CD4-positive, alpha-beta memory T cell (primary cell): ENCODE measurements around the gene MOSPD2. TPM values are rescaled to one million over a fixed set of nuclear protein-coding genes. Genes with fewer than 3 reads are reported as not detected.

ENCODE experiments used
- CTCF ChIA-PET: fragments of 350-600 bp; sonication (Branson Sonifier 250); formaldehyde crosslinking; loops from one replicate; lab custom pipeline; 2021; ENCODE audit warnings: inconsistent platforms; ENCODE audit not compliant: partially characterized antibody; lab: Charles Lee
- POLR2A ChIA-PET: fragments of 350-600 bp; sonication (Branson Sonifier 250); formaldehyde crosslinking; loops from one replicate; lab custom pipeline; 2021; ENCODE audit not compliant: partially characterized antibody; lab: Charles Lee
- DNase-seq, 5 donors: peaks; one replicate each; pipeline versions ENCODE4 v3.0.0 to v3.0.0-alpha.2; 2020 to 2022; ENCODE audit warnings: mixed read lengths in 1 of 5
- H3K27ac ChIP-seq: one replicate; pipeline ENCODE4 v1.7.0; 2013; ENCODE audit warnings: low read depth, low read length
- H3K27me3 ChIP-seq: 2 replicates; pipeline ENCODE4 v1.7.0; 2013; ENCODE audit warnings: mild to moderate bottlenecking, low read length, moderate library complexity; ENCODE audit not compliant: insufficient read depth
- H3K36me3 ChIP-seq: 2 replicates; pipeline ENCODE4 v1.7.0; 2013; ENCODE audit warnings: mild to moderate bottlenecking, low read length, moderate library complexity; ENCODE audit not compliant: insufficient read depth
- H3K4me1 ChIP-seq: 2 replicates; pipeline ENCODE4 v1.7.0; 2013; ENCODE audit warnings: mild to moderate bottlenecking, low read length, moderate library complexity; ENCODE audit not compliant: insufficient read depth
- H3K4me3 ChIP-seq, 2 donors: one replicate each; pipeline ENCODE4 v1.7.0; 2013; ENCODE audit warnings: low read length in 2 of 2, mild to moderate bottlenecking in 1 of 2
- H3K9me3 ChIP-seq, 2 donors: one replicate each; pipeline ENCODE4 v1.7.0; 2013; ENCODE audit warnings: low read length in 2 of 2, control low read depth in 1 of 2; ENCODE audit not compliant: control insufficient read depth in 1 of 2
- H3K27ac Mint-ChIP-seq, 7 donors: one replicate each; pipeline ENCODE4 v1.8.0; 2020 to 2021; ENCODE audit warnings: mixed read lengths in 7 of 7, mild to moderate bottlenecking in 6 of 7, inconsistent platforms in 3 of 7, moderate library complexity in 3 of 7
- H3K27me3 Mint-ChIP-seq, 2 donors: one replicate each; pipeline ENCODE4 v1.8.0; 2020 to 2021; ENCODE audit warnings: mixed read lengths in 2 of 2
- H3K36me3 Mint-ChIP-seq, 2 donors: one replicate each; pipeline ENCODE4 v1.8.0; 2020 to 2021; ENCODE audit warnings: mixed read lengths in 2 of 2, inconsistent platforms in 1 of 2, mild to moderate bottlenecking in 1 of 2
- H3K4me1 Mint-ChIP-seq, 4 donors: one replicate each; pipeline ENCODE4 v1.8.0; 2020 to 2021; ENCODE audit warnings: mixed read lengths in 4 of 4, mild to moderate bottlenecking in 1 of 4
- H3K4me3 Mint-ChIP-seq, 8 donors: one replicate each; pipeline ENCODE4 v1.8.0; 2020 to 2021; ENCODE audit warnings: mixed read lengths in 8 of 8, mild to moderate bottlenecking in 7 of 8, moderate library complexity in 6 of 8, inconsistent platforms in 3 of 8
- H3K9me3 Mint-ChIP-seq, 8 donors: one replicate each; pipeline ENCODE4 v1.8.0; 2020 to 2021; ENCODE audit warnings: mixed read lengths in 8 of 8, mild to moderate bottlenecking in 5 of 8, inconsistent platforms in 3 of 8, moderate library complexity in 1 of 8
- intact Hi-C: fragments of 100-400 bp; cut with micrococcal nuclease; formaldehyde crosslinking; loops from one replicate; pipeline ENCODE4 v1.15.1; 2023
- polyA plus RNA-seq, 2 donors: library from polyadenylated mRNA; unstranded; fragments of 300-500 nt; fragmentation: Illumina TruSeq; gene quantifications; one replicate each; pipeline ENCODE4 v1.2.3, GENCODE V29; 2021
- total RNA-seq, 2 experiments: library from RNA; stranded (reverse); gene quantifications; one replicate each; pipeline ENCODE4 v1.2.3, GENCODE V29; 2021

Gene MOSPD2
- total RNA-seq (10 to 100 TPM; 14.0 to 15.2 TPM), polyA plus RNA-seq (10 to 100 TPM in 1 of 2 donors, 1 to 10 TPM in 1; 7.4 to 11.0 TPM)

GRCh38 chrX:14872851-14873675 is at the start of gene MOSPD2, which contains the start of gene FANCB:
MOSPD2 (plus strand) TSS chrX:14873421; CDS start chrX:14873529, 108 bp downstream.
FANCB (minus strand) TSS chrX:14873069; CDS start chrX:14865510, 7,559 bp downstream.
- peak within 1 kb of the TSS; percentile 76 to 77 for H3K4me3 ChIP-seq
- H3K27me3 ChIP-seq = no peaks in the 10 kb centered on the region
- no peaks in the 10 kb centered on the region for H3K9me3 ChIP-seq
- H3K27ac Mint-ChIP-seq = peak within 1 kb of the TSS; percentile 79 to 93 (median 91)
- peak within 1 kb of the TSS; percentile 78 for H3K27ac ChIP-seq
- H3K27me3 Mint-ChIP-seq = no peaks in the 10 kb centered on the region
- peak; percentile 89 to 96 (median 96) for DNase-seq
- CTCF ChIA-PET = no interaction called here
- intact Hi-C loops = loop anchor here (1.0 to 10.0 kb wide), 7 partner anchors 272 to 1842 kb away; partner anchors contain the start of genes AP1S2, CTPS2, PIGA and SYAP1
- H3K36me3 ChIP-seq = no peaks in the 10 kb centered on the region
- POLR2A ChIA-PET = no interaction called here
- H3K4me3 Mint-ChIP-seq = peak within 1 kb of the TSS; percentile 83 to 92 (median 88)
- H3K9me3 Mint-ChIP-seq = no peaks in the 10 kb centered on the region
- H3K4me1 ChIP-seq = peaks cover 12% of the 10 kb centered on the region
- peaks cover 8% of the 10 kb centered on the region in 2 donors for H3K36me3 Mint-ChIP-seq
- H3K4me1 Mint-ChIP-seq = peaks cover 4 to 27% (median 9%) of the 10 kb centered on the region in 4 donors

GRCh38 chrX:14825851-14826250 is 47.4 kb upstream of the MOSPD2 start:
- H3K9me3 Mint-ChIP-seq = peaks cover 0 to 11% (median 4%) of the 10 kb centered on the region in 8 donors
- Histone ChIP-seq H3K36me3 (no peaks in the 10 kb centered on the region), H3K4me1 (no peaks in the 10 kb centered on the region), H3K4me3 (no peak overlapping the region), H3K27me3 (no peaks in the 10 kb centered on the region), H3K9me3 (no peaks in the 10 kb centered on the region), H3K27ac (no peak overlapping the region)
- intact Hi-C loops = no loop called here
- ChIA-PET CTCF (no interaction called here), POLR2A (no interaction called here)
- H3K4me3 Mint-ChIP-seq = no peak overlapping the region
- peaks cover 0 to 4% of the 10 kb centered on the region in 2 donors for H3K27me3 Mint-ChIP-seq
- H3K27ac Mint-ChIP-seq = no peak overlapping the region
- no peak for DNase-seq
- H3K4me1 Mint-ChIP-seq = no peaks in the 10 kb centered on the region
- H3K36me3 Mint-ChIP-seq = no peaks in the 10 kb centered on the region

GRCh38 chrX:14826319-14826718 is 46.9 kb upstream of the MOSPD2 start:
- H3K9me3 Mint-ChIP-seq = peaks cover 0 to 11% (median 4%) of the 10 kb centered on the region in 8 donors
- no peak overlapping the region for H3K27ac Mint-ChIP-seq
- H3K4me1 Mint-ChIP-seq = no peaks in the 10 kb centered on the region
- DNase-seq = no peak
- H3K36me3 Mint-ChIP-seq = no peaks in the 10 kb centered on the region
- no peaks in the 10 kb centered on the region for H3K4me1 ChIP-seq
- H3K9me3 ChIP-seq = no peaks in the 10 kb centered on the region
- ChIA-PET POLR2A (no interaction called here), CTCF (no interaction called here)
- no peak overlapping the region for H3K27ac ChIP-seq
- H3K27me3 Mint-ChIP-seq = peaks cover 0 to 4% of the 10 kb centered on the region in 2 donors
- H3K27me3 ChIP-seq = no peaks in the 10 kb centered on the region
- H3K36me3 ChIP-seq = no peaks in the 10 kb centered on the region
- H3K4me3 ChIP-seq = no peak overlapping the region
- no peak overlapping the region for H3K4me3 Mint-ChIP-seq
- intact Hi-C loops = no loop called here

- no peaks in the 10 kb centered on the region for H3K9me3 ChIP-seq
- H3K27me3 Mint-ChIP-seq = peaks cover 0 to 4% of the 10 kb centered on the region in 2 donors
- ChIA-PET POLR2A (no interaction called here), CTCF (no interaction called here)
- intact Hi-C loops = no loop called here
- no peak overlapping the region for H3K4me3 Mint-ChIP-seq
- no peak overlapping the region for H3K27ac Mint-ChIP-seq
- H3K27me3 ChIP-seq = no peaks in the 10 kb centered on the region
- no peak overlapping the region for H3K4me3 ChIP-seq
- no peak for DNase-seq
- H3K27ac ChIP-seq = no peak overlapping the region
- no peaks in the 10 kb centered on the region for H3K36me3 ChIP-seq
- peaks cover 0 to 14% (median 4%) of the 10 kb centered on the region in 8 donors for H3K9me3 Mint-ChIP-seq
- no peaks in the 10 kb centered on the region for H3K4me1 ChIP-seq
- H3K36me3 Mint-ChIP-seq = no peaks in the 10 kb centered on the region
- H3K4me1 Mint-ChIP-seq = no peaks in the 10 kb centered on the region
These were observed 43.6 kb upstream of the MOSPD2 start for GRCh38 chrX:14829643-14830042.

- DNase-seq = no peak
- POLR2A ChIA-PET = no interaction called here
- no peaks in the 10 kb centered on the region for H3K4me1 ChIP-seq
- H3K4me1 Mint-ChIP-seq = no peaks in the 10 kb centered on the region
- no peaks in the 10 kb centered on the region for H3K27me3 ChIP-seq
- H3K27ac Mint-ChIP-seq = no peak overlapping the region
- H3K9me3 ChIP-seq = no peaks in the 10 kb centered on the region
- no peaks in the 10 kb centered on the region for H3K36me3 Mint-ChIP-seq
- no peak overlapping the region for H3K27ac ChIP-seq
- intact Hi-C loops = no loop called here
- H3K27me3 Mint-ChIP-seq = no peaks in the 10 kb centered on the region
- H3K36me3 ChIP-seq = no peaks in the 10 kb centered on the region
- CTCF ChIA-PET = no interaction called here
- no peak overlapping the region for H3K4me3 Mint-ChIP-seq
- H3K4me3 ChIP-seq = no peak overlapping the region
- peaks cover 0 to 14% (median 6%) of the 10 kb centered on the region in 8 donors for H3K9me3 Mint-ChIP-seq
These were observed 41.1 kb upstream of the MOSPD2 start for GRCh38 chrX:14832151-14832550.

GRCh38 chrX:14832586-14832985 is 40.6 kb upstream of the MOSPD2 start:
- Histone ChIP-seq H3K36me3 (no peaks in the 10 kb centered on the region), H3K27me3 (no peaks in the 10 kb centered on the region), H3K9me3 (no peaks in the 10 kb centered on the region), H3K4me3 (no peak overlapping the region), H3K27ac (no peak overlapping the region), H3K4me1 (no peaks in the 10 kb centered on the region)
- no peak for DNase-seq
- Mint-ChIP-seq H3K4me3 (no peak overlapping the region), H3K27ac (no peak overlapping the region), H3K9me3 (peaks cover 0 to 14% (median 6%) of the 10 kb centered on the region in 8 donors), H3K36me3 (no peaks in the 10 kb centered on the region), H3K4me1 (no peaks in the 10 kb centered on the region), H3K27me3 (no peaks in the 10 kb centered on the region)
- CTCF ChIA-PET = no interaction called here
- POLR2A ChIA-PET = no interaction called here
- intact Hi-C loops = no loop called here

GRCh38 chrX:14837155-14837554 is 36.1 kb upstream of the MOSPD2 start:
- no peaks in the 10 kb centered on the region for H3K9me3 ChIP-seq
- H3K4me1 ChIP-seq = no peaks in the 10 kb centered on the region
- Mint-ChIP-seq H3K36me3 (no peaks in the 10 kb centered on the region), H3K27ac (no peak overlapping the region), H3K4me1 (no peaks in the 10 kb centered on the region), H3K27me3 (no peaks in the 10 kb centered on the region), H3K9me3 (peaks cover 0 to 4% (median 0%) of the 10 kb centered on the region in 8 donors), H3K4me3 (no peak overlapping the region)
- no peaks in the 10 kb centered on the region for H3K36me3 ChIP-seq
- ChIA-PET POLR2A (no interaction called here), CTCF (no interaction called here)
- H3K4me3 ChIP-seq = no peak overlapping the region
- H3K27me3 ChIP-seq = no peaks in the 10 kb centered on the region
- no peak overlapping the region for H3K27ac ChIP-seq
- intact Hi-C loops = no loop called here
- no peak for DNase-seq
